ENCODE measurements around the gene TMEM183A. TPM values are rescaled to one million over a fixed set of nuclear protein-coding genes. Genes with fewer than 3 reads are reported as not detected.

The TMEM183A gene
- total and polyA plus RNA-seq, 2 donors (not counting 1 experiment from before 2014, with no cell fraction given): 61.2 to 65.2 TPM

GRCh38 chr1:202957733-202958543 lies 49.2 kb upstream of the TMEM183A start, which contains the start of gene ADIPOR1:
Gene ADIPOR1, minus strand, starts transcription at chr1:202958312. Its CDS starts 7,242 bp downstream, at chr1:202951070.
- peaks cover 49% of the 10 kb centered on the region for H4K20me1 ChIP-seq (ENCODE audit: control insufficient read depth, insufficient read depth, low read length, poor library complexity, severe bottlenecking)
- no peaks in the 10 kb centered on the region for H3K9me3 ChIP-seq (ENCODE audit: control extremely low read depth in 1 of 3, control insufficient read depth in 2 of 3, insufficient read depth in 1 of 3, low read length in 2 of 3)
- peak within 1 kb of the TSS; percentile 96 for H3K9ac ChIP-seq (ENCODE audit: low read length)
- DNase-seq (peak; percentile 92), ATAC-seq (ENCODE audit: low read depth) (peak; percentile 98)
- peak within 1 kb of the TSS; percentile 79 to 93 (median 87) for H3K4me3 ChIP-seq (ENCODE audit: control extremely low read depth in 1 of 5, extremely low read depth in 1 of 5, insufficient read depth in 1 of 5, low read depth in 2 of 5, low read length in 4 of 5)
- POLR2A ChIA-PET: no interaction called here
- peak within 1 kb of the TSS; percentile 90 for H3K4me3 Mint-ChIP-seq
- peaks cover 4 to 14% of the 10 kb centered on the region in 2 experiments for H3K36me3 ChIP-seq (replicated peaks in 1 of 2; ENCODE audit: control extremely low read depth in 1 of 2, control insufficient read depth in 1 of 2, extremely low read depth in 1 of 2, insufficient read depth in 2 of 2, low read length in 1 of 2)
- H3K9me3 Mint-ChIP-seq (ENCODE audit: insufficient read depth): no peaks in the 10 kb centered on the region
- WGBS (ENCODE audit: insufficient coverage): under 1% methylated on average over 79 of the region's 86 CpGs
- CTCF ChIA-PET: no interaction called here
- intact Hi-C loops (cut with micrococcal nuclease): loop anchor here (1.0 to 10.0 kb wide), 7 partner anchors 9 to 837 kb away; partner anchors contain the start of genes CYB5R1, KLHL12, PPP1R12B and RABIF
- H3K27ac ChIP-seq (ENCODE audit: low read length in 2 of 2): peak within 1 kb of the TSS; percentile 79 to 95
- peak within 1 kb of the TSS; percentile 95 for H3K4me2 ChIP-seq (replicated peaks; ENCODE audit: low read depth, low read length, poor library complexity, severe bottlenecking)
- peak within 1 kb of the TSS; percentile 86 for H3K27ac Mint-ChIP-seq
- peak within 1 kb of the TSS; percentile 85 for H2AFZ ChIP-seq (ENCODE audit: insufficient read depth, low read depth, low read length, poor library complexity, severe bottlenecking)
- no peaks in the 10 kb centered on the region for H3K27me3 Mint-ChIP-seq
- peaks cover 54% of the 10 kb centered on the region for H3K79me2 ChIP-seq (ENCODE audit: control insufficient read depth, insufficient read depth, low read length)
- TF ChIP-seq EZH2 (IDR thresholded peaks at IDR 0.05; ENCODE audit: borderline replicate concordance, insufficient read depth, low read depth, low read length, poor library complexity, severe bottlenecking): no peak
- H3K4me1 ChIP-seq (ENCODE audit: control insufficient read depth in 2 of 2, insufficient read depth in 2 of 2, low read length in 2 of 2): peaks cover 25 to 27% of the 10 kb centered on the region in 2 donors
- H3K27me3 ChIP-seq (replicated peaks in 1 of 4; ENCODE audit: control extremely low read depth in 1 of 4, control insufficient read depth in 3 of 4, insufficient read depth in 4 of 4, low read length in 3 of 4): no peaks in the 10 kb centered on the region
- peaks cover 40% of the 10 kb centered on the region for H3K4me1 Mint-ChIP-seq

DNA sequence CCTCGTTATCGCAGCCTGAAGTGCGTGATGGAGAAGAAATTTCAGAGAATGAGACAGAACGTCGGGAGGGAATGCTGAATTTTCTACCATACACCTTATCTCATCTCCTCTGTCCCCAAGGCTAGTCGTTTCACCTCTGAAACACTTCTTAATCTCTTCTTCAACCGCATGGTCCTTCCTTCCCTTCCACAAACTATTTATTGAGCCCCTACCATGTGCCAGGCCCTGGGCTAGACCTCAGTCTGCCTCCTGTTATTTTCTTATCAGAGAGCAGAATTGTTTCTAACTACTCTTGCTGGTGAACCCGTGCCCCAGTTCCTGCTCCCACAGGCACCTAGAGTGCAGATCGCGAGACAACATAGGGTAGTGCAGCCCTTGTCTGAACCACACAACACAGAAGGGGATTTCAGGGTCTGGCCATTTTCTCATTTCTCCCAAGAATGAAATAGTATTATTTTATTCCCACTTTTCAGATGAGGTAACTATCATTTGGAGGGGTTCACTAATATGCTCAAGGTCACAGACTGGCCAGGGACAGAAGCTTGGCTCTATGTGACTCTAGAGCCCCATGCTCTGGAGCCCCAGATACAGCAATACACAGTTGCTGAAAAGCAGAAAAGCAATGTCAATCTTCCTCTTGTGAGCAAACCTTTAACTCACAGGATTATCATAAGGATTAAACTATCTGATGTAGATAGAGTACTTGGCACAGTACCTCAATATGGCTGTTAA lies 48.5 kb upstream of the TMEM183A start:
- TF ChIP-seq, protein P1, sequence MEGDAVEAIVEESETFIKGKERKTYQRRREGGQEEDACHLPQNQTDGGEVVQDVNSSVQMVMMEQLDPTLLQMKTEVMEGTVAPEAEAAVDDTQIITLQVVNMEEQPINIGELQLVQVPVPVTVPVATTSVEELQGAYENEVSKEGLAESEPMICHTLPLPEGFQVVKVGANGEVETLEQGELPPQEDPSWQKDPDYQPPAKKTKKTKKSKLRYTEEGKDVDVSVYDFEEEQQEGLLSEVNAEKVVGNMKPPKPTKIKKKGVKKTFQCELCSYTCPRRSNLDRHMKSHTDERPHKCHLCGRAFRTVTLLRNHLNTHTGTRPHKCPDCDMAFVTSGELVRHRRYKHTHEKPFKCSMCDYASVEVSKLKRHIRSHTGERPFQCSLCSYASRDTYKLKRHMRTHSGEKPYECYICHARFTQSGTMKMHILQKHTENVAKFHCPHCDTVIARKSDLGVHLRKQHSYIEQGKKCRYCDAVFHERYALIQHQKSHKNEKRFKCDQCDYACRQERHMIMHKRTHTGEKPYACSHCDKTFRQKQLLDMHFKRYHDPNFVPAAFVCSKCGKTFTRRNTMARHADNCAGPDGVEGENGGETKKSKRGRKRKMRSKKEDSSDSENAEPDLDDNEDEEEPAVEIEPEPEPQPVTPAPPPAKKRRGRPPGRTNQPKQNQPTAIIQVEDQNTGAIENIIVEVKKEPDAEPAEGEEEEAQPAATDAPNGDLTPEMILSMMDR (IDR thresholded peaks at IDR 0.05): no peak
- no peak for TF ChIP-seq EZH2 (IDR thresholded peaks at IDR 0.05; ENCODE audit: borderline replicate concordance, insufficient read depth, low read depth, low read length, poor library complexity, severe bottlenecking)
- no peaks in the 10 kb centered on the region for H3K9me3 Mint-ChIP-seq (ENCODE audit: insufficient read depth)
- H3K27ac ChIP-seq (ENCODE audit: low read length in 2 of 2): peak overlapping the region; percentile 46 to 95
- DNase-seq: no peak
- H3K4me3 ChIP-seq (ENCODE audit: control extremely low read depth in 1 of 5, extremely low read depth in 1 of 5, insufficient read depth in 1 of 5, low read depth in 2 of 5, low read length in 4 of 5): peak overlapping the region; percentile 51 to 93 (median 80)
- no peaks in the 10 kb centered on the region for H3K27me3 Mint-ChIP-seq
- H3K4me1 Mint-ChIP-seq: peaks cover 35% of the 10 kb centered on the region
- H3K27me3 ChIP-seq (replicated peaks in 1 of 4; ENCODE audit: control extremely low read depth in 1 of 4, control insufficient read depth in 3 of 4, insufficient read depth in 4 of 4, low read length in 3 of 4): no peaks in the 10 kb centered on the region
- intact Hi-C loops (cut with micrococcal nuclease): loop anchor here (1.0 to 10.0 kb wide), 7 partner anchors 9 to 836 kb away; partner anchors contain the start of genes CYB5R1, KLHL12, PPP1R12B and RABIF
- peaks cover 42% of the 10 kb centered on the region for H4K20me1 ChIP-seq (ENCODE audit: control insufficient read depth, insufficient read depth, low read length, poor library complexity, severe bottlenecking)
- ChIA-PET CTCF (interaction anchor here (0.9 to 1.3 kb wide), 2 partner anchors 9 to 207 kb away, joined by 3 to 5 read pairs; no protein-coding TSS in a partner anchor), POLR2A (no interaction called here)
- peak overlapping the region; percentile 90 for H3K4me3 Mint-ChIP-seq
- H3K79me2 ChIP-seq (ENCODE audit: control insufficient read depth, insufficient read depth, low read length): peaks cover 47% of the 10 kb centered on the region
- ATAC-seq (ENCODE audit: low read depth): no peak
- H3K9ac ChIP-seq (ENCODE audit: low read length): peak overlapping the region; percentile 96
- peak overlapping the region; percentile 86 for H3K27ac Mint-ChIP-seq
- peaks cover 23 to 27% of the 10 kb centered on the region in 2 donors for H3K4me1 ChIP-seq (ENCODE audit: control insufficient read depth in 2 of 2, insufficient read depth in 2 of 2, low read length in 2 of 2)
- no peaks in the 10 kb centered on the region for H3K9me3 ChIP-seq (ENCODE audit: control extremely low read depth in 1 of 3, control insufficient read depth in 2 of 3, insufficient read depth in 1 of 3, low read length in 2 of 3)
- H3K36me3 ChIP-seq (replicated peaks in 1 of 2; ENCODE audit: control extremely low read depth in 1 of 2, control insufficient read depth in 1 of 2, extremely low read depth in 1 of 2, insufficient read depth in 2 of 2, low read length in 1 of 2): peaks cover 4 to 18% of the 10 kb centered on the region in 2 experiments
- 1% methylated on average over 8 of the region's 10 CpGs for WGBS (ENCODE audit: insufficient coverage)
- H2AFZ ChIP-seq (ENCODE audit: insufficient read depth, low read depth, low read length, poor library complexity, severe bottlenecking): peak overlapping the region; percentile 85
- H3K4me2 ChIP-seq (replicated peaks; ENCODE audit: low read depth, low read length, poor library complexity, severe bottlenecking): peak overlapping the region; percentile 95
